Neutrophil (primary cell): ENCODE data around the gene XYLT1.

Experiments used
- H3K27ac ChIP-seq: fragments of 200-600 bp; sonication (generic); 2 replicates; pipeline ENCODE4 v1.5.1; 2016; ENCODE audit warnings: mild to moderate bottlenecking, moderate library complexity
- H3K27me3 ChIP-seq: fragments of 200-600 bp; sonication (generic); 2 replicates; pipeline ENCODE4 v1.6.0; 2016; ENCODE audit warnings: mild to moderate bottlenecking
- H3K36me3 ChIP-seq: fragments of 200-600 bp; sonication (generic); 2 replicates; pipeline ENCODE4 v1.5.1; 2017
- H3K4me1 ChIP-seq, 2 experiments: fragments of 200-600 bp in 1 of 2; sonication (generic) in 1 of 2; 1 replicate in 1 of 2; 2 replicates in 1 of 2; pipeline versions ENCODE4 v1.5.1 to v1.6.1; 2013 to 2016; ENCODE audit warnings: low read depth in 1 of 2, low read length in 1 of 2, mild to moderate bottlenecking in 1 of 2, moderate library complexity in 1 of 2; ENCODE audit not compliant: control insufficient read depth in 1 of 2, insufficient read depth in 1 of 2
- H3K4me3 ChIP-seq, 2 experiments: fragments of 200-600 bp in 1 of 2; sonication (generic) in 1 of 2; 1 replicate in 1 of 2; 2 replicates in 1 of 2; pipeline ENCODE4 v1.5.1; 2013 to 2016; ENCODE audit warnings: low read depth in 1 of 2, low read length in 1 of 2, mild to moderate bottlenecking in 1 of 2, moderate library complexity in 1 of 2
- H3K9me3 ChIP-seq: fragments of 200-600 bp; sonication (generic); 2 replicates; pipeline ENCODE4 v1.5.1; 2016
- CTCF ChIP-seq: fragments of 200-600 bp; sonication (generic); IDR thresholded peaks from 2 replicates; pipeline ENCODE4 v1.5.1; 2016; ENCODE audit warnings: antibody characterized with exemption

The XYLT1 gene

GRCh38 chr16:17271687-17272086, 199.1 kb downstream of the XYLT1 start:
- Histone ChIP-seq H3K27ac (no peak overlapping the region), H3K9me3 (no peaks in the 10 kb centered on the region), H3K4me1 (peaks cover 3 to 15% of the 10 kb centered on the region in 2 experiments), H3K27me3 (no peaks in the 10 kb centered on the region), H3K4me3 (no peak overlapping the region), H3K36me3 (no peaks in the 10 kb centered on the region)
- no peak for TF ChIP-seq CTCF

- Histone ChIP-seq H3K4me3 (no peak overlapping the region), H3K27me3 (no peaks in the 10 kb centered on the region)
- no peak for TF ChIP-seq CTCF
Observed at GRCh38 chr16:17270683-17271109, 200.1 kb downstream of the XYLT1 start.

GRCh38 chr16:17270111-17270510, 200.6 kb downstream of the XYLT1 start:
- Histone ChIP-seq H3K4me1 (peaks cover 3 to 8% of the 10 kb centered on the region in 2 experiments), H3K9me3 (no peaks in the 10 kb centered on the region), H3K4me3 (no peak overlapping the region), H3K36me3 (no peaks in the 10 kb centered on the region), H3K27me3 (no peaks in the 10 kb centered on the region), H3K27ac (no peak overlapping the region)
- no peak for TF ChIP-seq CTCF

More at GRCh38 chr16:17270683-17271109, 200.1 kb downstream of the XYLT1 start:
- Histone ChIP-seq H3K36me3 (no peaks in the 10 kb centered on the region), H3K4me1 (peaks cover 3 to 14% of the 10 kb centered on the region in 2 experiments), H3K9me3 (no peaks in the 10 kb centered on the region), H3K27ac (no peak overlapping the region)

GRCh38 chr16:17269439-17269838, 201.3 kb downstream of the XYLT1 start:
- Histone ChIP-seq H3K36me3 (no peaks in the 10 kb centered on the region), H3K27me3 (no peaks in the 10 kb centered on the region), H3K4me1 (peaks cover 3 to 7% of the 10 kb centered on the region in 2 experiments), H3K27ac (no peak overlapping the region), H3K4me3 (no peak overlapping the region), H3K9me3 (no peaks in the 10 kb centered on the region)
- no peak for TF ChIP-seq CTCF

- Histone ChIP-seq H3K27me3 (no peaks in the 10 kb centered on the region), H3K4me1 (peaks cover 3 to 7% of the 10 kb centered on the region in 2 experiments), H3K27ac (no peak overlapping the region), H3K4me3 (no peak overlapping the region), H3K9me3 (no peaks in the 10 kb centered on the region), H3K36me3 (no peaks in the 10 kb centered on the region)
- no peak for TF ChIP-seq CTCF
Observed at GRCh38 chr16:17266608-17267313, 204.0 kb downstream of the XYLT1 start.
